H1 (cell line): ENCODE results near the gene LPCAT3. TPM values are rescaled to one million over a fixed set of nuclear protein-coding genes. Genes with fewer than 3 reads are reported as not detected.

Experiments used
- CTCF ChIA-PET: fragments of 300-600 bp; sonication (Branson Sonifier 250); formaldehyde crosslinking; loops from one replicate; lab custom pipeline; 2021; ENCODE audit not compliant: partially characterized antibody; lab: Charles Lee
- POLR2A ChIA-PET: fragments of 300-600 bp; sonication (Branson Sonifier 250); formaldehyde crosslinking; loops from one replicate; lab custom pipeline; 2021; ENCODE audit warnings: inconsistent platforms; ENCODE audit not compliant: partially characterized antibody; lab: Charles Lee
- DNase-seq, 2 experiments: peaks; one replicate each; pipeline versions ENCODE4 v3.0.0 to v3.0.0-alpha.2; 2010 to 2022; ENCODE audit warnings: low spot score in 2 of 2, low read depth in 1 of 2, mixed read lengths in 1 of 2
- FAIRE-seq: peaks from 2 replicates; lab custom pipeline; 2011; peaks lifted over from hg19 to GRCh38; lab: Jason Lieb, UNC
- H2AFZ ChIP-seq: 2 replicates; pipeline ENCODE4 v1.8.1; 2012; ENCODE audit warnings: low read length, inconsistent platforms
- H2AK5ac ChIP-seq: 2 replicates; pipeline ENCODE4 v1.6.1; 2013; ENCODE audit warnings: low read depth, low read length
- H2BK120ac ChIP-seq: replicated peaks from 2 replicates; pipeline ENCODE3; 2013; ENCODE audit warnings: low read depth, low read length, inconsistent platforms
- H2BK12ac ChIP-seq: 2 replicates; pipeline ENCODE4 v1.6.1; 2013; ENCODE audit warnings: low read depth, low read length
- H2BK15ac ChIP-seq: 2 replicates; pipeline ENCODE4 v1.6.1; 2013; ENCODE audit warnings: low read length
- H2BK20ac ChIP-seq: 2 replicates; pipeline ENCODE4 v1.6.1; 2013; ENCODE audit warnings: low read length
- H2BK5ac ChIP-seq: 2 replicates; pipeline ENCODE4 v1.6.1; 2013; ENCODE audit warnings: low read depth, low read length
- H3K14ac ChIP-seq: 2 replicates; pipeline ENCODE4 v1.6.1; 2013; ENCODE audit warnings: inconsistent platforms; ENCODE audit not compliant: insufficient read length
- H3K18ac ChIP-seq: 2 replicates; pipeline ENCODE4 v1.6.1; 2013; ENCODE audit warnings: low read length; ENCODE audit errors: extremely low read depth
- H3K23ac ChIP-seq: 2 replicates; pipeline ENCODE4 v1.6.1; 2013; ENCODE audit warnings: inconsistent platforms; ENCODE audit not compliant: insufficient read length
- H3K23me2 ChIP-seq: 2 replicates; pipeline ENCODE4 v1.6.1; 2013; ENCODE audit warnings: low read depth, low read length
- H3K27ac ChIP-seq: 2 replicates; pipeline ENCODE4 v1.6.1; 2011; ENCODE audit warnings: low read depth, low read length, inconsistent platforms
- H3K27me3 ChIP-seq, 4 experiments: replicated peaks in 1 of 4; 1 replicate in 1 of 4; 2 replicates in 3 of 4; pipeline versions ENCODE4 v1.6.1 to v1.8.1; 2011 to 2013; ENCODE audit warnings: low read length in 3 of 4, mild to moderate bottlenecking in 3 of 4, inconsistent platforms in 2 of 4, mixed read lengths in 2 of 4, moderate library complexity in 1 of 4; ENCODE audit not compliant: control insufficient read depth in 3 of 4, insufficient read depth in 3 of 4; ENCODE audit errors: extremely low read depth in 1 of 4
- H3K36me3 ChIP-seq, 4 experiments: 2 replicates each; pipeline versions ENCODE4 v1.6.1 to v1.8.1; 2011 to 2013; ENCODE audit warnings: mild to moderate bottlenecking in 4 of 4, low read length in 3 of 4, moderate library complexity in 2 of 4, control low read depth in 1 of 4, inconsistent platforms in 1 of 4; ENCODE audit not compliant: insufficient read depth in 4 of 4, control insufficient read depth in 2 of 4
- H3K4ac ChIP-seq: replicated peaks from 2 replicates; pipeline ENCODE3; 2013; ENCODE audit warnings: low read length, low read depth, mixed read lengths, inconsistent platforms; ENCODE audit not compliant: insufficient read length
- H3K4me1 ChIP-seq, 4 experiments: replicated peaks in 1 of 4; 1 replicate in 1 of 4; 2 replicates in 3 of 4; pipeline versions ENCODE4 v1.6.1 to v1.8.1; 2011 to 2013; ENCODE audit warnings: low read length in 3 of 4, inconsistent platforms in 2 of 4, mixed read lengths in 1 of 4; ENCODE audit not compliant: insufficient read depth in 4 of 4, control insufficient read depth in 3 of 4
- H3K4me2 ChIP-seq, 2 experiments: 2 replicates each; pipeline versions ENCODE4 v1.6.1 to v1.8.1; 2011 to 2013; ENCODE audit warnings: low read depth in 2 of 2, low read length in 2 of 2, control low read depth in 1 of 2, inconsistent platforms in 1 of 2, mild to moderate bottlenecking in 1 of 2; ENCODE audit not compliant: insufficient read depth in 1 of 2
- H3K4me3 ChIP-seq, 4 experiments: fragments of 200-600, 300-600 bp in 1 of 4; sonication (generic), shearing (Covaris generic), sonication (Bioruptor Twin) in 1 of 4; 2 replicates each; pipeline versions ENCODE4 v1.5.1 to v1.8.1; 2011 to 2016; ENCODE audit warnings: low read length in 4 of 4, low read depth in 3 of 4, control low read depth in 2 of 4, inconsistent platforms in 2 of 4, mild to moderate bottlenecking in 2 of 4, mixed read lengths in 1 of 4, moderate library complexity in 1 of 4; ENCODE audit not compliant: insufficient read depth in 2 of 4; ENCODE audit errors: extremely low read depth in 1 of 4
- H3K56ac ChIP-seq: replicated peaks from 2 replicates; pipeline ENCODE3; 2013; ENCODE audit warnings: low read depth, mild to moderate bottlenecking, mixed read lengths, low read length, inconsistent platforms; ENCODE audit not compliant: insufficient read length
- H3K79me1 ChIP-seq: 2 replicates; pipeline ENCODE4 v1.6.1; 2013; ENCODE audit warnings: low read depth, low read length, control low read depth
- H3K79me2 ChIP-seq, 2 experiments: 2 replicates each; pipeline versions ENCODE4 v1.6.1 to v1.8.1; 2012 to 2013; ENCODE audit warnings: low read length in 2 of 2, mild to moderate bottlenecking in 2 of 2, inconsistent platforms in 1 of 2; ENCODE audit not compliant: insufficient read depth in 2 of 2, control insufficient read depth in 1 of 2
- H3K9ac ChIP-seq, 4 experiments: replicated peaks in 1 of 4; 1 replicate in 1 of 4; 2 replicates in 3 of 4; pipeline versions ENCODE4 v1.6.1 to v1.8.1; 2011 to 2013; ENCODE audit warnings: low read depth in 3 of 4, low read length in 3 of 4, control low read depth in 2 of 4, mild to moderate bottlenecking in 2 of 4, moderate library complexity in 2 of 4, inconsistent platforms in 1 of 4; ENCODE audit errors: extremely low read depth in 1 of 4
- H3K9me3 ChIP-seq, 2 experiments: 2 replicates each; pipeline versions ENCODE4 v1.6.1 to v1.8.1; 2012 to 2013; ENCODE audit warnings: mild to moderate bottlenecking in 2 of 2, moderate library complexity in 2 of 2, control low read depth in 1 of 2, inconsistent platforms in 1 of 2, low read depth in 1 of 2, low read length in 1 of 2, mixed read lengths in 1 of 2; ENCODE audit not compliant: insufficient read depth in 2 of 2
- H4K20me1 ChIP-seq, 2 experiments: replicated peaks in 1 of 2; 2 replicates each; pipeline versions ENCODE3 to v1.8.1; 2011 to 2013; ENCODE audit warnings: inconsistent platforms in 2 of 2, low read length in 2 of 2, mild to moderate bottlenecking in 1 of 2; ENCODE audit not compliant: insufficient read depth in 2 of 2, control insufficient read depth in 1 of 2
- H4K5ac ChIP-seq: 2 replicates; pipeline ENCODE4 v1.6.1; 2013; ENCODE audit warnings: low read length, low read depth, mixed read lengths, inconsistent platforms; ENCODE audit not compliant: insufficient read length
- H4K8ac ChIP-seq: 2 replicates; pipeline ENCODE4 v1.8.0; 2013; ENCODE audit warnings: mild to moderate bottlenecking, moderate library complexity, low read length, inconsistent platforms; ENCODE audit not compliant: insufficient read depth; ENCODE audit errors: extremely low read depth
- H4K91ac ChIP-seq: replicated peaks from 2 replicates; pipeline ENCODE3; 2013; ENCODE audit warnings: low read length, mixed read lengths, inconsistent platforms; ENCODE audit not compliant: insufficient read length
- ATF2 ChIP-seq: IDR thresholded peaks from 2 replicates; pipeline ENCODE4 v1.6.1; 2012; ENCODE audit warnings: low read length, inconsistent platforms
- ATF3 ChIP-seq: IDR thresholded peaks from 2 replicates; pipeline ENCODE4 v1.6.1; 2011; ENCODE audit warnings: low read depth, mild to moderate bottlenecking, low read length; ENCODE audit not compliant: insufficient read depth
- E2F6 ChIP-seq: IDR thresholded peaks from 2 replicates; pipeline ENCODE4 v1.6.1; 2012; ENCODE audit warnings: inconsistent platforms
- HDAC2 ChIP-seq, 2 experiments: fragments of 300-600 bp in 1 of 2; sonication (generic) in 1 of 2; IDR thresholded peaks; 2 replicates each; pipeline ENCODE4 v1.6.1; 2011 to 2012; ENCODE audit warnings: low read depth in 2 of 2, low read length in 2 of 2, mild to moderate bottlenecking in 2 of 2, moderate library complexity in 2 of 2, borderline replicate concordance in 1 of 2, inconsistent platforms in 1 of 2
- HDAC6 ChIP-seq: IDR thresholded peaks from one replicate; pipeline ENCODE4 v1.7.1; 2012; ENCODE audit warnings: low read depth, mild to moderate bottlenecking, inconsistent platforms, low read length, moderate library complexity
- POLR2A ChIP-seq, 2 experiments: IDR thresholded peaks; 1 replicate in 1 of 2; 2 replicates in 1 of 2; pipeline ENCODE4 v1.6.1; 2011; ENCODE audit warnings: low read depth in 2 of 2, low read length in 2 of 2, mild to moderate bottlenecking in 2 of 2; ENCODE audit errors: control extremely low read depth in 1 of 2
- RAD21 ChIP-seq, 2 experiments: IDR thresholded peaks in 1 of 2; conservative IDR thresholded peaks in 1 of 2; 2 replicates each; pipeline ENCODE4 v1.6.1; 2011; ENCODE audit warnings: low read depth in 2 of 2, low read length in 2 of 2, improper control_type of control experiment in 1 of 2, inconsistent platforms in 1 of 2, mild to moderate bottlenecking in 1 of 2, moderate library complexity in 1 of 2
- TBP ChIP-seq: IDR thresholded peaks from 2 replicates; pipeline ENCODE4 v1.6.1; 2011; ENCODE audit warnings: low read depth, low read length, improper control_type of control experiment
- TEAD4 ChIP-seq: IDR thresholded peaks from 2 replicates; pipeline ENCODE4 v1.6.1; 2012; ENCODE audit warnings: low read depth, low read length, inconsistent platforms, mixed read lengths
- ZNF274 ChIP-seq: IDR thresholded peaks from 2 replicates; pipeline ENCODE4 v1.7.0; 2012; ENCODE audit warnings: low read length, borderline replicate concordance; ENCODE audit errors: extremely low read depth
- whole genome bisulfite sequencing, 2 experiments: shearing (Covaris generic) in 1 of 2; methylation state at CpG; one replicate each; pipeline versions ENCODE4 v1.1.6 to v1.1.7; 2013 to 2015; ENCODE audit warnings: low lambda C conversion rate in 2 of 2, mixed read lengths in 2 of 2, inconsistent platforms in 1 of 2, low coverage in 1 of 2, missing lambda C conversion rate in 1 of 2; ENCODE audit not compliant: insufficient replicate concordance in 2 of 2, insufficient coverage in 1 of 2, insufficient read length in 1 of 2; ENCODE audit errors: extremely low coverage in 1 of 2, missing lambda C conversion rate in 1 of 2; 5-methylcytosine and 5-hydroxymethylcytosine counted together
- polyA plus RNA-seq, 7 experiments: library from polyadenylated mRNA; depleted of rRNA in 3 of 7; stranded (reverse) in 5 of 7; unstranded in 2 of 7; fragments of >200 nt in 5 of 7; fragments of 200-250 nt in 2 of 7; gene quantifications; 1 replicate in 5 of 7; 2 replicates in 1 of 7; 4 replicates in 1 of 7; pipeline versions ENCODE4 v1.2.1 to v1.2.3, GENCODE V29; 2011 to 2013; ENCODE audit warnings: missing spikeins in 2 of 7, mixed read lengths in 2 of 7
- total RNA-seq: library from RNA; stranded (reverse); fragmentation: NEBNext Ultra II Directional; extraction: Animal tissue kit (Norgen Biotek cat#: 25700); gene quantifications from 2 replicates; pipeline ENCODE4 v1.2.1, GENCODE V29; 2021

The LPCAT3 gene
- total and polyA plus RNA-seq, 2 of the 8 experiments (the other 6 are each of a cell fraction or from before 2014, with no cell fraction given): 55.8 to 70.4 TPM

- no peak overlapping the region for H3K4ac ChIP-seq
- H3K36me3 ChIP-seq: peaks cover 28 to 45% (median 32%) of the 10 kb centered on the region in 4 experiments
- H2BK20ac ChIP-seq: no peak overlapping the region
- peaks cover 11 to 44% of the 10 kb centered on the region in 2 experiments for H3K79me2 ChIP-seq
- H2BK120ac ChIP-seq: no peak overlapping the region
- H3K56ac ChIP-seq: no peak overlapping the region
- no peak overlapping the region for H3K18ac ChIP-seq
- no peak overlapping the region for H4K91ac ChIP-seq
- no peak overlapping the region for H3K23ac ChIP-seq
- H4K5ac ChIP-seq: no peak overlapping the region
- H3K79me1 ChIP-seq: peaks cover 5% of the 10 kb centered on the region; the same call in 1 of the 2 replicates
- peaks cover 2 to 4% of the 10 kb centered on the region in 2 experiments for H4K20me1 ChIP-seq
- H3K9ac ChIP-seq: peak overlapping the region in 1 of 4 experiments; percentile 5; a peak in 1 of 7 replicates
- H3K9me3 ChIP-seq: no peaks in the 10 kb centered on the region
- no peak overlapping the region for H2BK12ac ChIP-seq
- WGBS, 2 experiments: 87% methylated on average over 7 of the region's 7 CpGs; no CpG with 5 or more reads in 1 of the 2 experiments
- TF ChIP-seq TBP: no peak
- TF ChIP-seq POLR2A (IDR thresholded peaks at IDR 0.05; ENCODE audit: control extremely low read depth in 1 of 2, low read depth in 2 of 2, low read length in 2 of 2): no peak
- no peak for TF ChIP-seq E2F6
- TF ChIP-seq ZNF274: no peak
- no peak for TF ChIP-seq RAD21 (IDR thresholded peaks at IDR 0.05 in 1 of 2, conservative IDR thresholded peaks at IDR 0.05 in 1 of 2; ENCODE audit: low read depth in 2 of 2, low read length in 2 of 2)
- TF ChIP-seq ATF3: no peak
- TF ChIP-seq HDAC6: no peak
- no peak for TF ChIP-seq ATF2
- TF ChIP-seq HDAC2 (IDR thresholded peaks at IDR 0.05; ENCODE audit: borderline replicate concordance in 1 of 2, low read depth in 2 of 2, low read length in 2 of 2): no peak
- no peak for TF ChIP-seq TEAD4
- no peak overlapping the region for H3K4me2 ChIP-seq
- H3K23me2 ChIP-seq: peaks cover 18% of the 10 kb centered on the region
- no peak overlapping the region for H2AK5ac ChIP-seq
- no peak for DNase-seq
- H2BK15ac ChIP-seq: no peak overlapping the region
- CTCF ChIA-PET: interaction anchor here (1.0 to 12.2 kb wide), 11 partner anchors 13 to 145 kb away, joined by 3 to 277 read pairs (median 6); partner anchors contain the start of genes C12orf57 and RNU7-1
- POLR2A ChIA-PET: interaction anchor here (1.0 to 44.0 kb wide), 8 partner anchors 3 to 147 kb away, joined by 3 to 1596 read pairs (median 19); partner anchors contain the start of genes ATN1, C12orf57, C1RL and CDCA3
- no peaks in the 10 kb centered on the region for H3K27me3 ChIP-seq
- H3K4me1 ChIP-seq: peaks cover 10 to 39% (median 24%) of the 10 kb centered on the region in 4 experiments
- H4K8ac ChIP-seq: no peak overlapping the region
- no peak overlapping the region for H3K27ac ChIP-seq
- H2BK5ac ChIP-seq: no peak overlapping the region
- no peak for FAIRE-seq
- no peak overlapping the region for H2AFZ ChIP-seq
- H3K14ac ChIP-seq: no peak overlapping the region
- no peak overlapping the region for H3K4me3 ChIP-seq
Observed at GRCh38 chr12:6966351-6966750, 51.9 kb downstream of the LPCAT3 start.
